Heart right ventricle (tissue), 16 donors: ENCODE data around the gene CHRNG. TPM values are rescaled to one million over a fixed set of nuclear protein-coding genes. Genes with fewer than 3 reads are reported as not detected.
A peak's percentile ranks its signal among the peaks of the same experiment; 100 is the strongest.

ENCODE experiments used
- ATAC-seq, 8 donors: fragments of 200-7000 bp; cut with Tn5 transposase; one replicate each; pipeline ENCODE4 v1.9.1; 2020; ENCODE audit warnings: mild to moderate bottlenecking in 8 of 8, moderate library complexity in 8 of 8, moderate number of reproducible peaks in 1 of 8
- DNase-seq, 2 donors: peaks; one replicate each; pipeline ENCODE4 v3.0.0-alpha.2; 2020
- H3K27ac ChIP-seq, 10 donors: fragments of 200-600 bp; sonication (generic) in 2 of 10; one replicate each; pipeline versions ENCODE4 v1.5.0 to v1.8.0; 2020 to 2022; ENCODE audit warnings: mild to moderate bottlenecking in 3 of 10
- H3K27me3 ChIP-seq, 7 donors: fragments of 200-600 bp; one replicate each; pipeline ENCODE4 v1.8.0; 2021 to 2022; ENCODE audit warnings: mild to moderate bottlenecking in 2 of 7
- H3K36me3 ChIP-seq, 9 donors: fragments of 200-600 bp; sonication (generic) in 1 of 9; one replicate each; pipeline versions ENCODE4 v1.5.0 to v1.8.0; 2020 to 2022; ENCODE audit warnings: mild to moderate bottlenecking in 2 of 9
- H3K4me1 ChIP-seq, 9 donors: fragments of 200-600 bp; sonication (generic) in 1 of 9; one replicate each; pipeline versions ENCODE4 v1.5.0 to v1.8.0; 2020 to 2022; ENCODE audit warnings: mild to moderate bottlenecking in 4 of 9
- H3K4me3 ChIP-seq, 10 donors: fragments of 200-600 bp; sonication (generic) in 2 of 10; one replicate each; pipeline versions ENCODE4 v1.5.0 to v1.8.0; 2020 to 2022; ENCODE audit warnings: mild to moderate bottlenecking in 7 of 10, moderate library complexity in 2 of 10
- H3K9me3 ChIP-seq, 11 donors: fragments of 200-600 bp in 10 of 11; sonication (generic) in 2 of 11; one replicate each; pipeline versions ENCODE4 v1.5.0 to v1.8.0; 2013 to 2022; ENCODE audit warnings: mild to moderate bottlenecking in 2 of 11, control low read depth in 1 of 11, moderate library complexity in 1 of 11
- CTCF ChIP-seq, 9 donors: fragments of 200-600 bp; sonication (generic) in 2 of 9; IDR thresholded peaks; one replicate each; pipeline versions ENCODE4 v1.5.0 to v1.8.0; 2021 to 2022; ENCODE audit warnings: antibody characterized with exemption in 9 of 9, mild to moderate bottlenecking in 5 of 9, moderate library complexity in 1 of 9
- WGBS, 2 donors: extraction: QIAGEN DNeasy Blood & Tissue Kit; methylation state at CpG; one replicate each; pipeline ENCODE4 v1.1.7; 2013; ENCODE audit warnings: inconsistent platforms in 1 of 2; 5-methylcytosine and 5-hydroxymethylcytosine counted together
- intact Hi-C, 10 donors: fragments of 100-400 bp; cut with DNase I; formaldehyde crosslinking; loops; one replicate each; pipeline versions ENCODE4 v1.11.1 to v1.14.2; 2022
- polyA plus RNA-seq, 2 donors: library from polyadenylated mRNA; stranded (reverse); fragments of 200-250 nt; gene quantifications; one replicate each; pipeline ENCODE4 v1.2.3, GENCODE V29; 2013
- total RNA-seq, 10 donors: library from RNA; stranded (reverse); fragmentation: NEBNext Ultra II Directional in 3 of 10; extraction: Animal tissue kit (Norgen Biotek cat#: 25700) in 3 of 10; gene quantifications; one replicate each; pipeline versions ENCODE4 v1.2.1 to v1.2.4, GENCODE V29; 2021 to 2023
- donor health status: Arrhythmogenic right ventricular cardiomyopathy.
- donor health status: ischemic (EF 13 %, LVEDD 7.1; RV severe dilation, severe dysfunction).
- donor health status: healthy with polysubstance abuse.
- donor health status: DM: no; HTN: yes; CAD: no.
- donor health status: DM: no; HTN: no; CAD: no.
- donor health status: ischemic (EF 25% LVEDD 6.9; RV normal size, moderate dysfunction).
- donor health status: ischemic (EF 25% LVEDD 5.7; RV mildly dilated, moderate dysfunction).
- donor health status: healthy.
- donor health status: DM: yes; HTN: yes; CAD: no.
- donor health status: Ischemic cardiomyopathy.
- donor health status: ischemic (EF 35%, LVEDD 5.7; RV mildly dilated, moderate dysfunction).
- donor health status: nonischemic (EF 11% LVEDD 7.7; RV severe dilation, severe dysfunction).
- donor health status: DM: yes; HTN: yes; CAD: no.
- donor health status: PGD.
- donor health status: ischemic (EF 29% LVEDD 5.4; RV normal size, mild dysfunction).
- donor health status: nonischemic (EF 23%, LVEDD 6.1; RV moderate dilation, normal function).

The CHRNG gene
- total and polyA plus RNA-seq, 12 donors: not detected

GRCh38 chr2:232520489-232520888, 19.0 kb upstream of the CHRNG start:
- H3K36me3 ChIP-seq: no peaks in the 10 kb centered on the region
- H3K4me1 ChIP-seq: peaks cover 5 to 36% (median 30%) of the 10 kb centered on the region in 9 donors
- TF ChIP-seq CTCF (IDR thresholded peaks at IDR 0.05): no peak
- no peak for DNase-seq
- intact Hi-C loops: loop anchor here (5.0 to 10.0 kb wide), 6 partner anchors 73 to 616 kb away; no protein-coding TSS in a partner anchor
- H3K9me3 ChIP-seq: no peaks in the 10 kb centered on the region
- peaks cover 20 to 79% (median 72%) of the 10 kb centered on the region in 7 donors for H3K27me3 ChIP-seq
- WGBS, 2 donors: 69 to 72% methylated on average over 15 of the region's 15 CpGs
- H3K4me3 ChIP-seq: no peak overlapping the region
- no peak overlapping the region for H3K27ac ChIP-seq
- ATAC-seq: no peak

- Histone ChIP-seq H3K36me3 (no peaks in the 10 kb centered on the region), H3K4me1 (peaks cover 5 to 39% (median 31%) of the 10 kb centered on the region in 9 donors), H3K27me3 (peaks cover 20 to 83% (median 74%) of the 10 kb centered on the region in 7 donors), H3K9me3 (no peaks in the 10 kb centered on the region), H3K27ac (no peak overlapping the region), H3K4me3 (no peak overlapping the region)
- ATAC-seq (no peak), DNase-seq (no peak)
- WGBS, 2 donors: 88 to 92% methylated on average over 14 of the region's 14 CpGs
- TF ChIP-seq CTCF (IDR thresholded peaks at IDR 0.05): no peak
- intact Hi-C loops: loop anchor here (5.0 to 10.0 kb wide), 6 partner anchors 74 to 616 kb away; no protein-coding TSS in a partner anchor
Measured at GRCh38 chr2:232521098-232521497, 18.4 kb upstream of the CHRNG start.

- no peaks in the 10 kb centered on the region for H3K9me3 ChIP-seq
- H3K27ac ChIP-seq: no peak overlapping the region
- peak overlapping the region in 9 of 10 donors; percentile 15 to 38 (median 23) for H3K4me3 ChIP-seq
Measured at GRCh38 chr2:232521959-232522622, 17.4 kb upstream of the CHRNG start.

More at GRCh38 chr2:232521959-232522622, 17.4 kb upstream of the CHRNG start:
- DNase-seq (peak; percentile 22 to 67), ATAC-seq (peak in 6 of 8 donors; percentile 33 to 68 (median 52))
- peak; percentile 81 to 95 (median 92) for TF ChIP-seq CTCF (IDR thresholded peaks at IDR 0.05)
- H3K27me3 ChIP-seq: peaks cover 20 to 85% (median 80%) of the 10 kb centered on the region in 7 donors
- H3K36me3 ChIP-seq: no peaks in the 10 kb centered on the region
- 5 to 6% methylated on average over 55 to 66 of the region's 66 CpGs for WGBS, 2 donors
- intact Hi-C loops: loop anchor here (2.0 to 10.0 kb wide), 8 partner anchors 75 to 617 kb away; no protein-coding TSS in a partner anchor
- peaks cover 5 to 39% (median 31%) of the 10 kb centered on the region in 9 donors for H3K4me1 ChIP-seq
